Mammary epithelial cell (primary cell): ENCODE measurements around the gene PICALM.

ENCODE experiments used
- EZH2 ChIP-seq: IDR thresholded peaks from 2 replicates; pipeline ENCODE4 v1.6.1; 2012; ENCODE audit warnings: low read length, inconsistent platforms, borderline replicate concordance
- TF ChIP-seq, protein P1 (sequence below), 2 donors: IDR thresholded peaks in 1 of 2; conservative IDR thresholded peaks in 1 of 2; 2 replicates each; pipeline ENCODE4 v1.5.1; 2011 to 2012; ENCODE audit warnings: inconsistent platforms in 2 of 2, low read length in 2 of 2, mild to moderate bottlenecking in 2 of 2, control low read depth in 1 of 2, low read depth in 1 of 2; ENCODE audit not compliant: insufficient read depth in 1 of 2; ENCODE audit errors: extremely low read depth in 1 of 2

- TF ChIP-seq, protein P1, sequence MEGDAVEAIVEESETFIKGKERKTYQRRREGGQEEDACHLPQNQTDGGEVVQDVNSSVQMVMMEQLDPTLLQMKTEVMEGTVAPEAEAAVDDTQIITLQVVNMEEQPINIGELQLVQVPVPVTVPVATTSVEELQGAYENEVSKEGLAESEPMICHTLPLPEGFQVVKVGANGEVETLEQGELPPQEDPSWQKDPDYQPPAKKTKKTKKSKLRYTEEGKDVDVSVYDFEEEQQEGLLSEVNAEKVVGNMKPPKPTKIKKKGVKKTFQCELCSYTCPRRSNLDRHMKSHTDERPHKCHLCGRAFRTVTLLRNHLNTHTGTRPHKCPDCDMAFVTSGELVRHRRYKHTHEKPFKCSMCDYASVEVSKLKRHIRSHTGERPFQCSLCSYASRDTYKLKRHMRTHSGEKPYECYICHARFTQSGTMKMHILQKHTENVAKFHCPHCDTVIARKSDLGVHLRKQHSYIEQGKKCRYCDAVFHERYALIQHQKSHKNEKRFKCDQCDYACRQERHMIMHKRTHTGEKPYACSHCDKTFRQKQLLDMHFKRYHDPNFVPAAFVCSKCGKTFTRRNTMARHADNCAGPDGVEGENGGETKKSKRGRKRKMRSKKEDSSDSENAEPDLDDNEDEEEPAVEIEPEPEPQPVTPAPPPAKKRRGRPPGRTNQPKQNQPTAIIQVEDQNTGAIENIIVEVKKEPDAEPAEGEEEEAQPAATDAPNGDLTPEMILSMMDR (conservative IDR thresholded peaks at IDR 0.05 in 1 of 2, IDR thresholded peaks at IDR 0.05 in 1 of 2; ENCODE audit: extremely low read depth in 1 of 2, insufficient read depth in 1 of 2, low read depth in 1 of 2, low read length in 2 of 2): peak in 1 of 2 donors; percentile 12
- TF ChIP-seq EZH2: no peak
Measured at GRCh38 chr11:85946221-85946620, 122.7 kb downstream of the PICALM start.
